Cardiac fibroblast (primary cell): Measurements from ENCODE around the gene ARHGAP21.

Experiments
- DNase-seq, 2 donors: peaks; one replicate each; pipeline versions ENCODE4 v3.0.0 to v3.0.0-alpha.2; 2010; ENCODE audit warnings: low read depth in 2 of 2
- H3K4me3 ChIP-seq, 2 donors: replicated peaks in 1 of 2; 1 replicate in 1 of 2; 2 replicates in 1 of 2; pipeline ENCODE4 v1.5.1; 2011; ENCODE audit warnings: low read depth in 2 of 2, low read length in 2 of 2, mild to moderate bottlenecking in 2 of 2, moderate library complexity in 1 of 2
- TF ChIP-seq, protein P1 (sequence below): IDR thresholded peaks from one replicate; pipeline ENCODE4 v1.5.1; 2011; ENCODE audit warnings: low read depth, mild to moderate bottlenecking, low read length, inconsistent platforms

ARHGAP21 gene

DNA sequence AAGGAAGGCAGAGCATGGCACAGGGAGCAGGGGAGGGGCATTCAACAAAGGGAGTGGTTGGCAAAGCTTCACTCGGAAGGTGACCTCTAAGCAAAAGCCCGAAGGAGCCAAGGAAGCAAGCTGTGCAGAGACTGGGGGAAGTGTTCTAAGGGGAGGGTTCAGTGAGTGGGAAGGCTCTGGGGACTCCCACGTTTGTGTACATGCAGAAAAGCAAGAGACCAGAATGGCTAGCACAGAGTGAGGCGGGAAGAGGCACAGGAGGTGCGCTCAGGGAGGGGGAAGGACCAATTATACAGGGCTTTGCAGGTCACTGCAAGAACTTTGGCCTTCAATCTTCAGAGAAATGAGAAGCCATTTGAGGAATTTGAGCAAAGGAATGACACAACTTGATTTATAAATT lies 7.4 kb downstream of the ARHGAP21 start:
- TF ChIP-seq, protein P1, sequence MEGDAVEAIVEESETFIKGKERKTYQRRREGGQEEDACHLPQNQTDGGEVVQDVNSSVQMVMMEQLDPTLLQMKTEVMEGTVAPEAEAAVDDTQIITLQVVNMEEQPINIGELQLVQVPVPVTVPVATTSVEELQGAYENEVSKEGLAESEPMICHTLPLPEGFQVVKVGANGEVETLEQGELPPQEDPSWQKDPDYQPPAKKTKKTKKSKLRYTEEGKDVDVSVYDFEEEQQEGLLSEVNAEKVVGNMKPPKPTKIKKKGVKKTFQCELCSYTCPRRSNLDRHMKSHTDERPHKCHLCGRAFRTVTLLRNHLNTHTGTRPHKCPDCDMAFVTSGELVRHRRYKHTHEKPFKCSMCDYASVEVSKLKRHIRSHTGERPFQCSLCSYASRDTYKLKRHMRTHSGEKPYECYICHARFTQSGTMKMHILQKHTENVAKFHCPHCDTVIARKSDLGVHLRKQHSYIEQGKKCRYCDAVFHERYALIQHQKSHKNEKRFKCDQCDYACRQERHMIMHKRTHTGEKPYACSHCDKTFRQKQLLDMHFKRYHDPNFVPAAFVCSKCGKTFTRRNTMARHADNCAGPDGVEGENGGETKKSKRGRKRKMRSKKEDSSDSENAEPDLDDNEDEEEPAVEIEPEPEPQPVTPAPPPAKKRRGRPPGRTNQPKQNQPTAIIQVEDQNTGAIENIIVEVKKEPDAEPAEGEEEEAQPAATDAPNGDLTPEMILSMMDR = no peak
- no peak for DNase-seq
- no peak overlapping the region for H3K4me3 ChIP-seq

DNA sequence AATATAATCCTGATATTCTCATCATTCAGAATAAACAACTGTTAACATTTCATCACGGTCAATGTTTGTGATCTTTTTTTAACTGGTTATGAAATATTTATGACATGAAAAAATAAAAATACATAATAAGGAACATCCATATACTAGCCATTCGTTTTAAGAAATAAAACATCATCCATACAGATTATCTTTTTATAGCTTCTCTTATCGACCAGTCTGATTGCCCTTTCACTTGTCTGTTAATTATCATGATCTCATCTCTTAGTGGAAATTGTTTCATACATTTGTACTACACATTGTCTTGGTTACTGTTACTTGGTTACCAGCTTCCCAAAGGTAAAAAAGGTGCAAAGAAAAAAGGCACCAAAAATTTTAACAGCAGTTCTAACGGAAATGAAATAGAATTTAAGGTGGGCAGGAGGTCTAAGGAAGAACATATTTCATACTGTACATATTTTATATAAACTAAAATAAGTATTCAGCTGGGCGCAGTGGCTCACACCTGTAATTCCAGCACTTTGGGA lies 8.4 kb downstream of the ARHGAP21 start:
- no peak overlapping the region for H3K4me3 ChIP-seq
- DNase-seq = no peak
- TF ChIP-seq, protein P1 = no peak

DNA sequence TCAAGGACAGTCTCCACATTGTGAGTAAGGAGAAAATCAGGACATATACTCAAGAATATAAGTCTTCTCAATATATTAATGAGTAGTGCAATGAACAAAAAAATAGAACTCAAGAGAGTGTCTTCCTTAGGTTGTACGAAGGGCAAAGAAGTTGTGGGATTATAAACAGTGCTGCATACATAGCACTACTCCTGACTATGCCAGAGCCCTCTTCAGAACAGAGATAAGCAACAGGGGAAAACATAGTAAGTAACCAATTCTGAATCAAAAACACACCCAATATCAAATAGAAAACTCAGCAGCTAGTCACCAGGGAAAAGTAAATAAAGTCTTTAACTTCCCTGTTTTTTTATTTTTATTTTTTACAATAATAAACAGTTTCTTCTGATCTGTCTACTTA lies 10.6 kb downstream of the ARHGAP21 start:
- no peak overlapping the region for H3K4me3 ChIP-seq
- DNase-seq = no peak
- TF ChIP-seq, protein P1 = no peak

DNA sequence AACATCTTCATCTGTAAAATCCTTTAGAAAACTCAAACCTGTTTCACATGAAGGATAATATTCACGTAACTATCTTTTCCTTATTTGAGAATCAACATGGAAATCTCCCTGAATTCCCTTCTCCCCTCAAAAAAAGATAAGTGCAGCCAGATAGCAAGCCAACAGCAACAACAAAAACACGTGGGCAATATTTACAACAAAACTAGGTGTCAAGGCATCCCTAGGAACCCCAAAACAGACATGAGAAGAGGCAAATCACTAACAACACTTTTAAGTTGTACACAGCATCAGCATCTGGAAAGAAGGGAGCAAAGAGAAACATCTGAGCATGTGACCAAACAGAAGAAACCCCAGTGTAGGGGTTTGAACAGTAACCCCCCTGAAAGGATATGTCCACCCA lies 12.2 kb downstream of the ARHGAP21 start:
- DNase-seq = no peak
- H3K4me3 ChIP-seq = no peak overlapping the region
- TF ChIP-seq, protein P1 = no peak

DNA sequence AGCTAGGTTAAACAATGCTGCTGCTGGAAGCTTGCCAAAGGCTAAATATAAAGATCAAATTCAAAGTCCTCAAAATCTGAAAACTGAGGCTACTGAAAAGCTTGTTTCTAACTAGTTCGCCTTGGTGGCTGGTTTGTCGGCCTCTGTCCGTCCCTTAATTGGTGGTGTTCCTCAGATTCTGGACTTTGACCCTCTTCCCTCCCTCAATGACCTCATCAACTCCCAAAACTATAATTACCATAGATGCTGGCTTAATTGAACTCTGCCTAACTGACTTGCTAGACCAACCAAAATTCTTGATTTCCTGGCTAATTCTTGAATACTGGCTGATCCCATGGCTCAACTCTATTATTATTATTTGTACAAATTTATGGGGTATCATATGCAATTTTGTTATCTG lies 15.6 kb downstream of the ARHGAP21 start:
- DNase-seq = no peak
- TF ChIP-seq, protein P1 = no peak
- no peak overlapping the region for H3K4me3 ChIP-seq

DNA sequence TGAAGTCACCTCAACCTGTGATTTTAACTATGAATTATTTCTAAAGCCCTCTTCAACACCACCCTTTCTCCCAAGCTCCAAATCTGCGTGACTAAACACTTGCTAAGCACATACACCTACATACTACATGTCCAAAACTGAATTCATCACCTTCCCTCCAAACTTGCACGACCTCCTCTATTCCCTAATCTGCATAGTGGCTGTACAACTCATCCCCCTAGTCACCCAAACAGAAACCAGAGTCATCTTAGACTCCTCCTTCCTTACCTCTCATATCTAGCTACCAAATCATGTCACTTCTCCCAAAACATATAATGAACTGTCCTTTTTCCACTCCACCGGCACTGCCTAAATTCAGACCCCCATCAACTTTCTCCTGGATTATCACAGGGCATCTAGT lies 16.2 kb downstream of the ARHGAP21 start:
- TF ChIP-seq, protein P1 = no peak
- H3K4me3 ChIP-seq = no peak overlapping the region
- DNase-seq = no peak

DNA sequence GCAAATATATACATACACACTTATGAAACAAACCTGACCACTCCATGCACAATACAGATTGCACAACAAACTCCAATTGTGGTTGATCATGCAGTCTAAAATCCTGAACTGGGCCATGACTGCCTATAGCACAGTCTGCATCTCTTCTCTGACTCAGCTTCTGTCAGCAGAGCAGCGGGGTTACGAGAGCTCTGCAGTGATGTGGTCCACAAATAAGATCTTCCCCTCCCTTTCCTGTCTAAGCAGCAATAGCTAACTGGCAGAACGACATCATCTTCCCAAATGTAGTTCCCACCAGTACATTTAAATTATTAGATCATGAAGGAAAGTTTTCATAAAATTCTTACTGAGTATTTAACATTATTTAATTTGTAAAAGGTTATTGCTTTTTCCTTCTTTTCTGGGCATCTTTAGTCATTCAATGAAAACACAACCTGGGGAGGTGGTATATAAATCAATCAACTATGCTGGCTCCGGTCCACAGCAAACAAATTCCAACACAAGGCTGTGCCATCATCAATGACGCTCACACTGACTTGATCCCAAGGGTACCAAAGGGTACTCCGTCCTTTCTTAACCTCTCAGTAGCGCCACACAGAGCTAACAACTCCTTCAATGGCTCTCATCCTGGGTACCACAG lies 17.1 kb downstream of the ARHGAP21 start:
- H3K4me3 ChIP-seq = no peak overlapping the region
- TF ChIP-seq, protein P1 = no peak
- DNase-seq = peak; percentile 94 to 97
